M059J (cell line): ENCODE measurements around the gene ABCC3. TPM values are rescaled to one million over a fixed set of nuclear protein-coding genes. Genes with fewer than 3 reads are reported as not detected.

ENCODE experiments used
- DNase-seq: peaks from one replicate; pipeline ENCODE4 v3.0.0-alpha.2; 2012; ENCODE audit warnings: low read depth
- total RNA-seq: library from RNA; depleted of rRNA; stranded (reverse); fragments of >200 nt; shearing (Covaris generic); gene quantifications from 2 replicates; pipeline ENCODE4 v1.2.3, GENCODE V29; 2014

ABCC3 gene
- total RNA-seq, 1 experiment from 2014 or later = 9.3 TPM

DNA sequence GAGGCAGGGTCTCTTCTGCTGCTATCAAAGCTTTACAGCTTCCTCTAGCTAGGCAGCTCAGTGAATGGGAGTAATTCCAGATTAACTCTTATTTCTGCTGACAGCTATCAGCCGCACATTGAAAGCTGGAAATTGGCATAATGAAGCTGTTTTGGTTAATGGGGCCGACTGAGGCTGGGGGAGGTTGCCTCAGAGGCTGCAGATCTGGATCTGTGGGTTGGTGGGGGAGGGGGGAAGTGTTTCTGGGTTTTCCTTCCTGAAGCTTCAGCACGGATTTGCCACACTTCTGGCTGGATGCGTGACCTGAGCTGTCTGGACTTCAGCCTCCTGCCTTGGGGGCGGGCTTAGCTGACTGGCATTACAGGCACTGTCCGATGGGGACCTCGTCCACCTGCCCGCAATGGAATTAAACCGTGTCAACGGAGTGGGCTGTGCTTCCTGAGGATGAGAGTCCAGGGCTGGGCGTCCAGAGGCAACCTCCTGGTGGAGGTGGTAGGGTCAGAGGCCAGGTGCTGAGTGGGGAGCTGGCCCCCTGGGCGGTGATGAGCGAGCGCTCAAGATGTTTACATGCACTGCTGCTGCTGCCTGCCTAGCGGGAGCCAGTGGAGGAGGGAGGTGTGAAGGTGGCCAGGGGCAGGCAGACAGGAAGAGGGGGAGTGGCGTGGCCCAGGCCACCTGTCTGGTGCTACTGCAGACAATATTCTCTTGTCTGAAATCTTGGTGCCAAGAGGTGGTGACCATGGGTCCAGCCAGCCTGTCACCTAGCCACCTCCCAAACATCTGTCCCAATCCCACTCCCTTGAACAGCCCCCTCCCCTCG is 6.7 kb upstream of the ABCC3 start:
- DNase-seq = no peak

DNA sequence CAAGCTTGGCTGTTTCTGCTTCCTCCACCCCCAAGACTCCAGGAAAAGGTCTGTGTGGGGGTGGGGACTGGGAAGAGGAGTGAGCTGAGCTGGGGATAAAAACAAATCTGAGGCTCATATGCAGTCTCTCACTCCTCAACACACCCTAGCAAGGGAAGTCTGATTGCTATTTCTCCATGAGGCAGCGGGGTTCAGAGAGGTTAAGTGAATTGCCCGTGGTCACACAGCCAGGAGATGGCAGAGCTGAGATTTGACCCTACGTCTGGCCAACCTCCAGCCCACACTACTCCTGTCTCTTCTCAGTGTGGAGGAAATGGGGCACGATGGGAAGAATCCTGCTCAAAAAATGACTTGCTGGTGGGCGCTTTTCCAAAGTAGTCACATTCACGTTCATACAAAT is 4.8 kb upstream of the ABCC3 start:
- DNase-seq = no peak

GRCh38 chr17:50630524-50631194 is 4.0 kb upstream of the ABCC3 start:
- peak; percentile 44 for DNase-seq

DNA sequence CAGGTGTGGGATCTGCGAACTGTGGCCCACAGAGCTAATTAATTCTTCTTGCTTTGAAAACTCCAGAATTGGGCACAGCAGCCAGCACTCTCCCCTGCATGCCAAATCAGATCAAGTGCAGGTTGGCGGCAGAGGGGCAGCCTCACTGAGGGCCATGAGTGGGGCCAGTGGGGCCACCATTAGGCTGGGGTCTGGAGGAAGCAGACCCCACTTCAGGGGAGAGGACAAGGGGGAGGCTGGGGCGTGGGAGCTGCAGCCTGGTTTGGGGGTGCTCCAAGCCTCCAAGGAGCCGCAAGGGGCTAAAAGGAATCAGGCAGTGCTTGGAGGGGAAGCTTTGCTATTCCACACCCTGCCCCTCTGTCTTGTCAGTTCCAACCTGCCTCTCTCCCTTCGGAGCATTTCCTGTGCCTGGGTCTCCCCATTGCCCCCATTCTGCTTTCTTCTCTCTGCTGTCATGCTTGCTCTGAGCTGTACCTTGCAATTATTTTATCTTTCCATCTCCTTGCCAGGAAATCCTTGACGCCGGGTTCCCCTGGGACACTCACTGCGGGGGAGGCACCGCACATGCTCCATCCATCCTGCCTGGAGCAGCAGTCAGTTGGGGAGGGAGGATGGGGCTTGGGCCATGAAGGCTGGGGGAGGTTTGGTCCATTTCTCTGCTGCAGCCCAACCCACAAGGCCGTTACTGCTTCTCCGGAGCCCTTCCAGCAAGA is 3.3 kb upstream of the ABCC3 start:
- no peak for DNase-seq

DNA sequence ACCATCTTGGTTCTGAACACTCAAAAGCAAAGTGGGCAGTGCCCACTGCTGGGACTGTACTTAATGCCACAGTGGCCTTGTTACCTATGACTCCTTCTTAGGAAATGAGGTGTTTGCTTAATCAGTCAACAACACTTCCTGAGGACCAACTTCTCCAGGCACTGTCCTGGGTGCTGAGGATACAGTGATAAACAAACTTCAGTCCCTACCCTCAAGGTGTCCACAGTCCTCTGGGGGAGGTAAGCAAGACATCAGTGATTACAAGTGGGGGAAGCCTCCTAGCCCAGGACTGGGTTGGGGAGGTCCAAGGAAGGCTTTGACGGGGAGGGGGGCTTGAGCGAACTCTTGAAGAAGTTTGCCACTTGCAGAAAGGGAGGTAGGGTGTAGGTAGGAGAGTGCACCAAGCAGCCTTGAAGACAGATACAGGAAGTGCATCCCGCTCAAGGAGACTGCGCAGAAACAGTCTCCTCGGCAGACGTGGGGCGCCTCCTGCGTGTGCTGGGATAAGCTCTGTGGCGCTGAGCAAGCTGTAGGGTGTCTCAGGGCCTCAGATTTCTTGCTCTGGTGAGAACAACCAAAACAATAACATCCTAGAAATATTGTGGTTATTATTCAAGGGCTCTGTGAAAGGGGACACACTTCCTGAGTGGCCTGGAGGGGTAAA is 2.6 kb upstream of the ABCC3 start:
- DNase-seq = no peak

DNA sequence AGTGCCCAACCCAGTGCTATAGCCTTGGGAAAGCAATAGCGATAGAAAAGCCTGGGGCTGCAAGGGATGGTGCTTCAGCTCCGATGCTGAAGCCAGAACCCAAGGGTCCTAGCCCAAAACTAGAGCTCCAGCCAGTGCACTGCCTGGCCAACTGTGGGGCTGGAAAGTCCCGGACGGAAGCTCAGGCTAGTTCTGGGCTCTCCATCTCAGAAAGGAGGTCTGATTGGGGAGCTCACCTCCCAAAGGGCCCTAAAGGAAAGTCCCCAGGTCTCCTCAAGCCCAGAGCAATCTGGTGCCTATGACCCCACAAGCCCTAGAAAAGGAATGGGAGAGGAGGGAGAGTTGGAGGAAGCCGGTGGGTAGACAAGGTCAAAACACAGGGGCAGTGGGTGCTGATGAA is 2.0 kb upstream of the ABCC3 start:
- DNase-seq = no peak

- no peak for DNase-seq
Observed at GRCh38 chr17:50633683-50634082, 998 bp upstream of the ABCC3 start.

GRCh38 chr17:50634915-50635731 is 442 bp downstream of the ABCC3 start:
- no peak for DNase-seq

GRCh38 chr17:50635732-50635981 is 976 bp downstream of the ABCC3 start:
- no peak for DNase-seq

GRCh38 chr17:50635982-50636803 is 1.5 kb downstream of the ABCC3 start:
- no peak for DNase-seq

DNA sequence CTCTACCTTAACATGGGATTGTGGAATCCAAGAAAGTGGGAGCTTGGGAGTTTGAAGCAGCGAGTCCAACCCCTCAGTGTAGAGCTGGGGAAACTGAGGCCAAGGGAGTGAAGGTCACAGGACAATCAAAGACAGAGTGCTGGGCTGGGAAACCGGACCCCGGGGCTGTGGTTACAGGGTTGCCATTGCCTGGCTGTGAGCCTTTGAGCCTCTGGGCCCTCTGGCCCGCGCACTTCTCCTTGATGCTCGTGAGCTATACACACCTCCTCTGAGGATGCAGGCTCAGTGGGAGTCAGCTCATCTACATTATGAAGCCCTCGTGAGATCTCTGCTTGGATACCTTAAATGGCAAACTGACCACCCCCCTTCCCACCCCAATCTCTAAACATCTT is 2.1 kb downstream of the ABCC3 start:
- DNase-seq = no peak

GRCh38 chr17:50637829-50638605 is 3.3 kb downstream of the ABCC3 start:
- DNase-seq = no peak

DNA sequence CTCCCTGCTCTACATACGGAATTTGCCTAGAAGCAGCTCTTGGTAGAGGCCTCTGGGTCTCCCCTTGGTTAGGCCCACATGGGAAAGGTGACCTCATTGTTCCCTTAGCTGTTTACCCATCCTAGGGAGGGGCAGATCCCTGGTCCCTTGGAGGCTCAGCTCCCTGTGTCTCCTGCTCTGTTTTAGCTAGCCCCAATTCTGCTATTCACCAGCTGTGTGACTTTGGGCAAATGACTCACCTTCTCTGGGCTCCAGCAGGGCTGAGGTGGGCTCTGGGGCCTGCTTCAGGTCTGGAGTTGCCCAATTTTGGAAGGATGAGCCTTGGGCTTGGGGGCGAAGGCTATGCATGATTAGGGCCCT is 3.9 kb downstream of the ABCC3 start:
- DNase-seq = peak; percentile 88

DNA sequence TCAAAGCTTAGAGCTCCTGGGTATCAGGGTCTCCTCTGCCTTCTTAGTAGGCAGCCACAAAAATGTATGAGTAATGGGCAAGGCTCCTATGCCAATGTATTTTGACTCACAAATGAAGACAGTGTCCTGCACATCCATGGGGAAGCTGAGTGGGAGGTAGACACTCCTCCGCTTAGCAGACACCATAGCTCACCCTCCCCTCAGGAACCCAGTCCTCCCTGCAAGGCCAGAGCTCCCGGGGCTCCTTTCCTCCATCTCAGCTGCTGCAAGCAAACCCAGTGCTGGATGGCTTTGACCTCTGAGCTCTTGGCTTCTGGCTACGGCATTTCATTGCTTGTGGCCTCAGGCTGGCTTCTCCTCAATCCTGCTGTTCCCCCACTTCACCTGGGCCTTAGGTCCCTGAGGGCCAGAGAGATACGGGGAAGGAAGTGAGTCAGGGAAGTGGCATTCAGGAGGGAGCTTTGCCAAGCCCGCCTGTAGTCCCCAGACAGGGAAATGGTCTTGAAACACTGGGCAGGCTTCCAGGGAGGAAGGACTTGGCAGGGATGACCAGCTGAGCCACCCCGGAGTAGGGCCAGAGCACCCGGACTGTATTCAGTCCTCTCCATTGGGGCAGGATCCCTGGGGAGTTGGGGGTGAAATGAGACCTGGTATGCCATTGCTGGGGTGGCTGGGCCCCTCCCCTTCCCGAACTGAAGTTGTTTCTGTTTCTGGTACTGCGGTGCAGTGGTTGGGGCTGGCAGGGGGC is 4.5 kb downstream of the ABCC3 start:
- DNase-seq = peak; percentile 99

DNA sequence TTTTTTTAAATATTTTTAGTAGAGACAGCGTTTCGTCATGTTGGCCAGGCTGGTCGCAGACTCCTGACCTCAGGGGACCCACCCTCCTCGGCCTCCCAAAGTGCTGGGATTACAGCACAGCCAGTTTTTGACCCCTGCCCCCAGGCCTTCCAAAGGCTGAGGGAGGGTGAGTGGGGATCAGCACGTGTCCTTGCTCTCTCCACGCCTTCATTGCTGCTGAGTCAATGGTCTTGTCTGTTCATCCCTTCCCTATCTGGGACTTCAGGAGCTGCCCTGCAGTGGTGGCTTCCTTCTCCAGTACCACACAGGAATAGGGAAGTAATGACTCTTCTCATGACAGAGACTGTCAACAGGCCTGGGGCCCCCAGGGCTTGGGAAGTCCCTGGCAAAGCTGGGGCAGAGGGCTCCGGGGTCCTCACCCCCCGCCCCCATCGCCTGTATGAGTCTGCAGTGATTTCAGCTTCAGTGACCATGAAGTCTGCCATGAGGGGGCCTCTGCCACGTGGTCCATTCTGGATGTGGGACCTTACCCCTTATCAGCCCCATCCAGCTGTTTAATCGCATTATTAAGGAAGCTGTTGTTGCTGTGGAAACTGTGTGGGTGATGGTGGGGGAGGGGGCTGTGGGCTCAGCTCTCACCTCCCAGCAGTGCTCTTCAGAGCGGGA is 6.1 kb downstream of the ABCC3 start:
- DNase-seq = peak; percentile 61

DNA sequence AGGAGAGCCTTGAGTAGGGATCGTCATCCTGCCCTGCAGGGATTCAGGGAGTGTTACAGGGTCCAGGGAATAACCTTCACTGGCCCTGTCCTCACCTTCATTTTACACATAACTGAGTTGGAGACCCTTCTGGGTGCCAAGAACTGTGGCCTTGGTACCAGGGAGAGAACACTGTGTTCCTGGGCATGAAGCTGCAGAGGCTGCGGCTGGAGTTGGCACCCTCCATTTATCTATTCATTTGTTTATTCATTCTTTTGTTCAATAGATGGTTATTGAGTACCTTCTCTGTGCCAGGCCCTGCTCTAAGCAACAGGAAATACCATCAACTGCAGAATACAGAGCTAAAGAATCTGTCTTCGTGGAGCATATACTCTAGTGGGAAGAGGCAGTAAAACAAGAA is 6.7 kb downstream of the ABCC3 start:
- no peak for DNase-seq

GRCh38 chr17:50642071-50642721 is 7.5 kb downstream of the ABCC3 start:
- DNase-seq = no peak
